ENCODE data around the gene ADAMTS12.

DNA sequence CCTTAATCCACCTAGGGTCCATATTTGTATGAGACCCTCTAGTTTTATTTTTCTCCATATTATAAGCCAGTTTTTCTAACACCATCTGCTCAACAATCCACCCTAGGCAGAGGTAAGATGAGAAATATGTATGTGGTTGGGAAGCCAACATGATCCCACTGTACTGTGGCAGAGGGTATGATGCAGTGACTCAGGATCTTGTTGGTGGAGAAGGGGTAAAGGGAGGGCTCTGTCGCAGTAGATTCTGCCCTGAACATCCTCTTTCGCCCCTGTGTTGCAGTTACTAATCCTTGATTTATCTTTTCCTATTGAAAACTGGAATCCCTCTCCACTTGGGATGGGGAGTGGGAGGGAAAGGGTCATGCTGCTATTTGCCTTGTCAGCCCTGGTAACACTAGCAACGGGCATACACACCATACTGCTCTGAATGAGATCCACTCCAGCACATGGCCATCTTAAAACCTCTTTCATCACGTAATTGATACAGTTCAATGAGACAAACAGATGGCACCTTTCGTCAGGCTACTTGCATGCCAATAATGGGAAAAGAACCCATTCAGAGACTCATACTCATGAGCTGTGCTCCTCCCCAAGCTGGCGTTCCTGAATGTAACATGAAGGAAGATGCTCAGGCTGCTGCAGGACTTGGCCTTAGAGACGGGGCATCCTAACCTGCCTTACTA is 63.0 kb downstream of the ADAMTS12 start:
- TF ChIP-seq EZH2 (IDR thresholded peaks at IDR 0.05; ENCODE audit: insufficient read depth, poor library complexity, severe bottlenecking) (no peak), EZH2phosphoT487 (IDR thresholded peaks at IDR 0.05; ENCODE audit: insufficient read depth, low read depth) (no peak)

Data from GM23248 (cell line).